Globus pallidus (tissue), 1 donor: ENCODE data around the gene SLC22A2.
A peak's percentile ranks its signal among the peaks of the same experiment; 100 is the strongest.

Source experiments
- DNase-seq: peaks from one replicate; pipeline ENCODE4 v3.0.0-alpha.2; 2015; ENCODE audit warnings: low spot score

The SLC22A2 gene

DNA sequence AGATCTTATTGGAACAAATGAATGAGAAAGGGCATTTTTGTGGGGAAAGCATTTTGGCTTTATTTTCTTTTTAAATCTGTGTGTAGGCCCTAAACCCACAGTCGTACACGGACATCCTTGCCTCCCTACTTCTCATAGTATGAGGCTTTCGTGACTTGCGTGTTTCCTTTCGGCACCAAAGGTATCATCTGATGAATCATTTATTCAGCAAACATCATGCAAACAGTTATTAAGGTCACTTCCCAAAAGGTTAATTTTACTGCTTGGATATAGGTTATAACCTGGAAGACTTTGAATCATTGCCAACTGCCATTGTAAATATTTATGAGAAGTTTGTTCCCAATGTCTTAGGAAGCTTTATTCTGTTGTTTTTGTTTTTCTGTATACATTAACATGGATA lies 15.1 kb upstream of the SLC22A2 start:
- DNase-seq, result no peak

DNA sequence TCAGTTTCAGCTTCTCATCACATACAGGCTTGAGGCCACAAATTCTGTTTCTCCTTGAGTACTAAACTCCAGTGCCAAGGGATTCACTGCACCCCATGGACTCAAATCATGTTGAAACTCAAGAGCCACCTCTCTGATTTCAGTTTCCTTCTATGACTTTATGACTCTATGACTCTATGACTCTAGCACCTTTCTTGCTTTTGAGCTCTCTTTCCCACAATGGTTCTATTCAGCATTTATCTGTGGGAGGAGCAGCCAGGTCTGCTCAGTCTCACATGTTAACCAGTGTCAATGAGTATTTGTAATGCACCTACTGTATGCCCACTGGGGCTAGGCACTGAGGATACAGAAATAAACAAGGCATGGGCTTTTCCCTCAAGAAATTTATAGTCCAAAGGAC lies 14.6 kb upstream of the SLC22A2 start:
- DNase-seq, result no peak

DNA sequence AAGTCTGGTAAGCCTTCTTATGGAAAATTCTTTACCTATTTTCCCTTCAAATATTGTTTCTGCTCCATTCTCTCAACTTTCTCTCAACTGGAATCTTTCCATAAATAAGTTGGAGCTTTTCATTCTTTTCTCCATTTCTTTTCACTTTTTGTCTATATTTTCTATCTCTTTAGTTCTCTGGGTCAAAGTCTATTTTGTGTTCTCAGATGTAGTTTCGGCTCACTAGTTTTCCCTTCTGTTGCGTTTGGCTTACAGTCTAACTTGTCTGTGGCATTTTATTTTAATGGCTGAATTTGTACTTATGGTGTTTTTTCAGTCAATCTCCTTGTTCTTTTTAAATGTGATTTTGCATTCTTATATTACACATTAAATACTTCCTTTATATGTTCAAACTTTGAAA lies 14.1 kb upstream of the SLC22A2 start:
- no peak for DNase-seq

GRCh38 chr6:160270347-160270746 lies 11.7 kb upstream of the SLC22A2 start:
- DNase-seq, result no peak

GRCh38 chr6:160269771-160270170 lies 11.2 kb upstream of the SLC22A2 start:
- no peak for DNase-seq

- no peak for DNase-seq
Measured at GRCh38 chr6:160269023-160269521, 10.5 kb upstream of the SLC22A2 start.

- no peak for DNase-seq
Measured at GRCh38 chr6:160267102-160267501, 8.5 kb upstream of the SLC22A2 start.

- no peak for DNase-seq
Measured at GRCh38 chr6:160265869-160266476, 7.4 kb upstream of the SLC22A2 start.

DNA sequence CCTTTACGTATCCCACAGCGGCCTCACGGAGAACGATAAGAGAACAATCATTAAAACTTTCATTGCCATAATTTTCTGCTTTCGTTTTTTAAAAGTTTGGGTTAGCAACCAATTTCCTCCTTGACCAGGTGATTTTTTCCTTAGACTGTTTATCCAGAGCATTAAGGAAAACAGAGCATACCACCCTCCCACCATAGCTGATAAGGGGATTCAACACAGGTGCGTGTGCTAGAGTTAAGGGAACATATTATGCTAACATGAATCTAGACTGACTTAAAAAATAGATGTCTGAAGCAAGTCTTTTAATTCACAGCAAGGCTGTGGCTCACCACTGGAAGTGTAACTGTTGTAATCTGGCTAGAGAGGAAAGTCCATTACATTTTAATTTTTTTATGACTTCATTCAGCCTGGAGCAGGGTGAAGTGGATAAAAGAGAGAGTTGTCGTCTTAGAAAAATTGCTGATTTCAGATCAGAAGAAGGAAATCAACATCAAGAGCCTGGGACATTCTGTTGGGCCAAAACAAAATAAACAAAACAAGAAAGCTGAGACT lies 5.5 kb upstream of the SLC22A2 start:
- no peak for DNase-seq

- DNase-seq, result no peak
Measured at GRCh38 chr6:160263196-160263939, 4.7 kb upstream of the SLC22A2 start.

DNA sequence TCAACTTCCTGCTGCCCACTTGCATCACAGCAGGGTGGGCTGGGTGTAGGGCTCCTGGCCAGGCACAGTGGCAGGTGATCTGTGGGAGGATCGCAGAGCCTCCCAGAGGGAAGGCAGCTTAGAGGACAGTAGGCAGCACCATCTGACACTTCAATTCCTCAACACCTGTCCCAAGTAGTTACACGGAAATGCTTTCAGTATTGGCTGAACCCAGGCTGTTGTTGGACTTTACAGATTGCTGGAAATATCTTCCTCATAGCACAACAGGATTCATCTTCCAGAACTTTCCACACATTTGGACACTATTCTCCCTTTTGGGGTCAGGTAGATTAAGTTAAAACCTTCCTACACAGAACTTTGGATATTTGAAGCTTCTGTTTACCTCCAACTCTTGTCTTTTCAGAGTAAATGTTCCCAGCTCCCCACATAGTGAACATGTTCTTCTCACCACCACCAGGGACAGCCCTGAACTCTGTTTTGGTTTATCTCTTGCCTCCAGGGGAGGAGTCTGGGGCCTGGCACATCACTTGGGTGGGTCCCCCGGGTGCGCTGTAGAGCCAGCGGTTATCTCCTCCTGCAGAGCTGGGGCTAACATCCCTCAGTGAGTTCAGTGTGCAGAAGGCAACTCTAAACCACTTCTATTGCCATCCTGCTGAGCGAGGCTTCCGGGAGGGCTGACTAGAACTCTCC lies 3.5 kb upstream of the SLC22A2 start:
- no peak for DNase-seq

GRCh38 chr6:160260803-160261450 lies 2.3 kb upstream of the SLC22A2 start:
- DNase-seq, result no peak

- DNase-seq, result peak; percentile 16
Measured at GRCh38 chr6:160260367-160260766, 1.7 kb upstream of the SLC22A2 start.

DNA sequence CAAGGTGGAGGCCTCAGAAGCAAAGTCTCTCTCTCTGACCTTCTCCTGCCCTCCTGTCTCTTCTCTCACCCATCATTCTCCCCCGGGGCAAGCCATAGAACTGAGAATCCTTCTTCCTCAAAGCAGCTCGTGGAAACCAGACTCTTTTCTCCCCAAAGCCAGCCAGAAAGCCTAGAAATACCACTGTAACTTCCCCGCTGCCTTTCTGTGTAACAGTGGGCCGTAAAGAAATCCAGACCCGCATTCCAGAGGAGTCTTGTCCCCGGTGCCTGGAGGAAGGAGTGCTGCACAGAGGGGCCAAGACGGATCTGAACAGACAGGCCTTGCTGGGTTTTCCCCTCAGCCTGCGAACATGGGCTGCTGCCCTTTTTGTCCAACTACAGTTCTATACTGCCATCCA lies 977 bp upstream of the SLC22A2 start:
- no peak for DNase-seq

GRCh38 chr6:160259143-160259425 lies 463 bp upstream of the SLC22A2 start:
- no peak for DNase-seq

DNA sequence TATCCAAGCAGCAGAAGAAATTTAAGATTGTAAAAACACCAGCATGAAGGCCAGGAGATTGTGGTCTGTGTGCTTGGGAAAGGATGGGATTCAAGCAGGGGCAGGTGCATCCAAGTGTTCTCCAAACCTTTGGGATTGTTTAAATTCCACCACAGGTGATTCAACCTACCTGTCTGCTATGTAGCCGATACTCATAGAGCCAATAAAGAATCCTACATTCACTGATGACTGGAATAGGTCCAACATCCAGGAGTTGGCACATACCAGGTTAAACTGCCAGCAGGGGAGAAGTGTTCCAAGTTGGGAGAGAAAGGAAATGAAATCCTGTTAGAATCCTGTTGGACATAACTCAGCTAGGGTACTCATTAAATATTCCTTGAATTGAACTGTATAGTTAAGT lies 2.2 kb downstream of the SLC22A2 start:
- no peak for DNase-seq

DNA sequence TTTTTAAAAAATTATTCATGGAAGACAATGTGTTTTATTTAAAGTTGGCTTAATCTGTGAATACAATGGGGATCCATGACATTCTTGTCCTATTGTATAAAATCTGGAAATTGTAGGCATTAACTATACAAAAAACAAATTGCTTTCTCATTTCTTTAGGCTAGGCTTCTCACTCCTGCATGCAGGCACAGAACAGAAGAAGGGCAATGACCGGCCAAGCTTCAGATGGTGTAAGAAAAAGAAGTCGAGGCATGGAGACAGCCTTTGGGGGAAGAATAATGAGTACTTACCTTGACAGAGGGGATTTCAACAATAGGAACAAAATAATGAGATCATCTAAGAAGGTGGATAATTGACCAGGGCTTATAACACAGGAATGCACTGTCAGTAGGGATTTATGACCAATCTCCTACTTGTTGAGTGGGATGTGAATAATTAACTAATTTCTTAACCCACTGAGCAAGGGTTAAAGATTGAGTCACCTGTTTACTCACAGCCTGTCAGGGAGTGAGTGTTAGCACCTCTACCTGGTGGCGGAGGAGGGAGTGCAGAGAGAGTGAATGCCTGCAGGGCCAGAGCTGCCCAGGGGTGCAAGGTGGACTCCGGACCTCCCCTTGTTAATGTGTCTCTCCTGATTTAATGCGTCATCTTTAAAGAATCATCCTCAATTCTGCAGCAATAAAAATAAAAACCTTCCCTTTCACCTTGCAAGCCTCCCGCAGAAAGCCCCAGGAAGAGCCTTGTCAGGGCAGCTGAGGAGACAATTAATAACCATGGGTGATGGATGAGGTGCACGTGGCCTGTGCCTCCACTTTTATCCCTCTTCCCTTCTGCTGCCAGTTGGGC lies 3.9 kb downstream of the SLC22A2 start:
- no peak for DNase-seq

DNA sequence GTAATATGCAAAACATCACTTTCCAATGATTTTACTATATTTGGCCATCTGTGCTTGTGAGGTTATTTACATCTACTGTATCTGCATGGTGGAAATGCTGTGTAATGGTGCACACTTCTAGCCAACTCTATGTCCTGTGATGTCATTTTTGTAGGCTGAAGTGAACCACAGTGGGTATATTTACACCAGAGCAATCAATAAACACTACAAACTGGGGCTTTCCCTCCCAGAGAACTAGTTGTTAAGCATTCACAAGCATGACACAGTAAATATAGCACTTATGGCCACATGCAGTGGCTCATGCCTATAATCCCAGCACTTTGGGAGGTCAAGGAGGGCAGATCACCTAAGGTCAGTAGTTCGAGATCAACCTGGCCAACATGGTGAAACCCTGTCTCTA lies 4.9 kb downstream of the SLC22A2 start:
- no peak for DNase-seq

DNA sequence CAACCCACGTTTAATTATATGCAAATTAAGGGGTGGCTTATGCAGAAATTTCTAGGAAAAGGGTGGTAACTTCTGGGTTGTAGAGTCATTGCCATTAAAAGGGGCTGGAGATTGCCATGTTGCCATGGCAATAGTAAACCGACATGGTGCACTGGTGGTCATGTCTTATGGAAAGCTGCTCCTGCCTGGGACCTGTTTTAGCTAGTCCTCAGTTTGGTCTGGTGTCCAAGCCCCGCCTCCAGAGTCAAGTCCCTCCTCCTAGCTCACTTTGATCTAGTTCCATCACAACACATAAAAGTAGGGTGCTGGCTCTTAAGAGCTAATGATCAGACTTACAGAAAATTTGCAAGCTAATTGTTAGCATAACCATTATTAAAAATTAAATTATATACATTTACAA lies 5.3 kb downstream of the SLC22A2 start:
- DNase-seq, result no peak

DNA sequence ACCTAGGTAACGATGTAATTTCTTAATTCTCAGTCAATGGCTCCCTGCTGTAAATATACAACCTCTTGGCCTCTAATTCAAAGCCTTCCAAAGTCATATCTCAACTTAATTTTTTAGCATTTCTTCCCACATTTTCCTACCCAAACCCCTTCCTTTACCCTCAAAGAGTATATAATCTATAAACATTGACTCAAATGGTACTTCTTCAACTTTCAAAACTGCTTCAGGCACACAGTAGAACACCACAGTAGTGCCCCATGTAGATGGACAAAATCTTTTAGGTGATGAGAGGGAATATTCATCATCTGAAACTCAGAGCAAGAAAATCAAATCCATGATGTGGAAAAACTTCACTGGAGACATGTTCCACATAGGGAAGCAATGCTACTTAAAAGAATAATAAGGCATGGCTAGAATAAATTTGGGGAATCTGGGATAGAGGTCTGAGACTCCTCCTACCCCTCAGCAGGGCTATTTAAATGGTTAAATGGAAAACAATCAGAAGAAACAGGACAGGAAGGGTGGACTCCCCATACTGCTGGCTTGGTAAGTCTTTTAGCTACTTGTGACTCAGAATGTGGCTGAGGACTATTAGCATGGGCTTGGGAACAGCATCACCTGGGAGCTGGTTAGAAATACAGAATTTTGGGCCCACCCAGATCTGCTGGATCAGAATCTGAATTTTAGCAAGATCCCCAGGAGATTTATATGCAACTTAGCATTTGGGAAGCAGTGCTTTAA lies 6.4 kb downstream of the SLC22A2 start:
- no peak for DNase-seq

DNA sequence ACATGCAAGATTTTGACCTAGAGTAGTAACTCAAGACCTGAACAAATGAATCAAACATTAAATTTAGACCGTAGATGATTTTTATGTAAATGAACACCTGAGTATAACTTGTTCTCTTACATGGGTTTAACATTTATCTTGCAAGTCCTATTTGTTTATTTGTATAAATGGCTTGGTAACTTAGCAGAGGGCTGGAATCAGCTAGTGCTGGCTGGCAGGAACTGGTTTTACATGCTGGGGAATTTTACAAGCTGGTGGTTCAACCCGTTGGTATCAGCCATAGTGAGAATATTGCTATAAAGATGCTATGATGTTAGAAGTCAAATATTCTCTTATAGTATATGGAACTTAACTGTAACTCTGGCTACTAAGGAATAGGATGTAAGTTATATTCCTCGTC lies 8.9 kb downstream of the SLC22A2 start:
- no peak for DNase-seq
